HepG2 (cell line): Measurements from ENCODE around the gene PCDHA7. TPM values are rescaled to one million over a fixed set of nuclear protein-coding genes. Genes with fewer than 3 reads are reported as not detected.

Experiments used
- ATAC-seq: fragments of 200-7000 bp; cut with Tn5 transposase; 3 replicates; pipeline ENCODE4 v1.9.1; 2020; ENCODE audit warnings: mild to moderate bottlenecking, moderate library complexity
- BruUV-seq: library from RNA; stranded (reverse); fragments of 400-500 nt; replicated peaks from 2 replicates; lab custom pipeline; 2021; lab: Mats Ljungman, UMichigan
- CTCF ChIA-PET: fragments of 300-600 bp; formaldehyde crosslinking; extraction: SDS; loops from one replicate; lab custom pipeline; 2021; ENCODE audit warnings: low total read pairs, inconsistent platforms, low intra/inter-chr PET ratio; lab: Yijun Ruan, JAX
- POLR2A ChIA-PET: fragments of 350-600 bp; sonication (Branson Sonifier 250); formaldehyde crosslinking; loops from one replicate; lab custom pipeline; 2020; ENCODE audit warnings: antibody characterized with exemption, inconsistent platforms; lab: Yijun Ruan, JAX
- DNase-seq: peaks from one replicate; pipeline ENCODE4 v3.0.0-alpha.2; 2015; ENCODE audit warnings: low spot score
- FAIRE-seq: peaks from 3 replicates; lab custom pipeline; 2011; peaks lifted over from hg19 to GRCh38; lab: Jason Lieb, UNC
- H2AFZ ChIP-seq: one replicate; pipeline ENCODE4 v1.6.1; 2011; ENCODE audit warnings: low read length, inconsistent platforms
- H3K27ac ChIP-seq: fragments of 300-600 bp; 3 replicates; pipeline ENCODE4 v1.8.0; 2011; ENCODE audit warnings: mixed run types, mild to moderate bottlenecking, mixed read lengths, low read length, inconsistent platforms; ENCODE audit not compliant: insufficient read depth; ENCODE audit errors: extremely low read length
- H3K27me3 ChIP-seq, 2 experiments: fragments of 200-600 bp in 1 of 2; 2 replicates in 1 of 2; 3 replicates in 1 of 2; pipeline versions ENCODE4 v1.6.0 to v1.8.0; 2011; ENCODE audit warnings: low read length in 2 of 2, mild to moderate bottlenecking in 2 of 2, moderate library complexity in 2 of 2, inconsistent platforms in 1 of 2; ENCODE audit not compliant: insufficient read depth in 2 of 2, control insufficient read depth in 1 of 2
- H3K36me3 ChIP-seq, 2 experiments: fragments of 200-600 bp in 1 of 2; replicated peaks in 1 of 2; 2 replicates in 1 of 2; 3 replicates in 1 of 2; pipeline versions ENCODE4 v1.5.1 to v1.8.0; 2011; ENCODE audit warnings: low read length in 2 of 2, inconsistent platforms in 1 of 2; ENCODE audit not compliant: insufficient read depth in 2 of 2, control insufficient read depth in 1 of 2
- H3K4me1 ChIP-seq: 2 replicates; pipeline ENCODE4 v1.5.1; 2012; ENCODE audit warnings: low read length, inconsistent platforms; ENCODE audit not compliant: insufficient read depth
- H3K4me2 ChIP-seq: 2 replicates; pipeline ENCODE4 v1.6.0; 2011; ENCODE audit warnings: low read depth, low read length, inconsistent platforms
- H3K4me3 ChIP-seq, 3 experiments: fragments of 200-600 bp in 1 of 3; sonication (generic), shearing (Covaris generic) in 1 of 3; replicated peaks in 1 of 3; 2 replicates each; pipeline ENCODE4 v1.5.1; 2011 to 2016; ENCODE audit warnings: low read length in 3 of 3, inconsistent platforms in 2 of 3, low read depth in 2 of 3, mild to moderate bottlenecking in 2 of 3, control low read depth in 1 of 3, mixed read lengths in 1 of 3; ENCODE audit not compliant: insufficient read depth in 1 of 3
- H3K79me2 ChIP-seq: one replicate; pipeline ENCODE4 v1.6.1; 2011; ENCODE audit warnings: low read length, inconsistent platforms; ENCODE audit not compliant: insufficient read depth
- H3K9ac ChIP-seq: 2 replicates; pipeline ENCODE4 v1.6.0; 2011; ENCODE audit warnings: mild to moderate bottlenecking, low read depth, low read length, inconsistent platforms; ENCODE audit not compliant: insufficient read depth
- H3K9me3 ChIP-seq: 2 replicates; pipeline ENCODE4 v1.5.1; 2012; ENCODE audit warnings: mild to moderate bottlenecking, low read length
- H4K20me1 ChIP-seq: 2 replicates; pipeline ENCODE4 v1.6.0; 2011; ENCODE audit warnings: inconsistent platforms, mild to moderate bottlenecking, low read length, moderate library complexity; ENCODE audit not compliant: insufficient read depth
- CTCF ChIP-seq: sonication (generic); formaldehyde crosslinking; IDR thresholded peaks from 2 replicates; pipeline ENCODE4 v1.5.0; 2020; ENCODE audit warnings: mild to moderate bottlenecking, missing genetic modification reagents, moderate library complexity
- POLR2AphosphoS2 ChIP-seq: IDR thresholded peaks from 2 replicates; pipeline ENCODE4 v1.6.1; 2011; ENCODE audit warnings: low read depth, low read length, improper control_type of control experiment
- STAG1 ChIP-seq: sonication (generic); formaldehyde crosslinking; IDR thresholded peaks from 2 replicates; pipeline ENCODE4 v1.4.0; 2020; ENCODE audit warnings: missing genetic modification reagents
- THAP8 ChIP-seq: sonication (generic); formaldehyde crosslinking; IDR thresholded peaks from 2 replicates; pipeline ENCODE4 v1.5.1; 2020; ENCODE audit warnings: missing genetic modification reagents, mild to moderate bottlenecking, borderline replicate concordance
- TOPORS ChIP-seq: sonication (generic); formaldehyde crosslinking; IDR thresholded peaks from 2 replicates; pipeline ENCODE4 v1.8.0; 2023; ENCODE audit warnings: mild to moderate bottlenecking, missing genetic modification reagents
- WGBS: methylation state at CpG from one replicate; pipeline ENCODE4 v1.1.6; 2017; ENCODE audit warnings: low lambda C conversion rate; 5-methylcytosine and 5-hydroxymethylcytosine counted together
- in situ Hi-C: cut with HindIII; loops from 2 replicates; pipeline ENCODE4 v1.10.0; 2017; ENCODE audit warnings: low pct_unique_long_range_greater_than_20kb; ENCODE audit not compliant: extremely low pct_ligation_motif_present
- intact Hi-C: fragments of 100-400 bp; cut with micrococcal nuclease; formaldehyde crosslinking; loops from one replicate; pipeline ENCODE4 v1.10.0; 2022; ENCODE audit not compliant: unreplicated experiment
- polyA plus RNA-seq, 8 experiments: library from polyadenylated mRNA; depleted of rRNA in 3 of 8; stranded (reverse) in 7 of 8; unstranded in 1 of 8; fragments of >200 nt; fragmentation: Illumina TruSeq in 4 of 8; extraction: Trizol in 4 of 8; gene quantifications; 2 replicates each; pipeline versions ENCODE4 v1.2.1 to v1.2.3, GENCODE V29; 2011 to 2016; ENCODE audit warnings: low read depth in 4 of 8, missing spikeins in 1 of 8, mixed read lengths in 1 of 8; ENCODE audit not compliant: insufficient read depth in 1 of 8
- total RNA-seq, 5 experiments: library from RNA; depleted of rRNA; stranded (reverse); fragments of >200 nt; fragmentation: Illumina TruSeq; extraction: Trizol; gene quantifications; 2 replicates each; pipeline ENCODE4 v1.2.3, GENCODE V29; 2016; ENCODE audit warnings: low read depth in 1 of 5

Gene PCDHA7
- total and polyA plus RNA-seq, 2 of the 13 experiments (the other 11 are each of a cell fraction or from before 2014, with no cell fraction given) = 0.49 to 0.53 TPM

GRCh38 chr5:140881889-140882590 lies 48.0 kb downstream of the PCDHA7 start, which contains the start of gene PCDHA13:
PCDHA13 (plus strand) TSS chr5:140882124; CDS start chr5:140882269, 145 bp downstream.
- no peak within 1 kb of the TSS for H3K9ac ChIP-seq
- H3K9me3 ChIP-seq = no peaks in the 10 kb centered on the region
- intact Hi-C loops = loop anchor here (1.0 kb wide), 1 partner anchor 159 kb away; no protein-coding TSS in a partner anchor
- FAIRE-seq (no peak), DNase-seq (no peak), ATAC-seq (no peak)
- H3K36me3 ChIP-seq = no peaks in the 10 kb centered on the region
- ChIA-PET POLR2A (no interaction called here), CTCF (interaction anchor here (1.1 to 1.5 kb wide), 3 partner anchors 158 to 159 kb away, joined by 3 to 6 read pairs (median 3); no protein-coding TSS in a partner anchor)
- 74% methylated on average over 29 of the region's 35 CpGs for WGBS
- no TSS peak for BruUV-seq
- no peaks in the 10 kb centered on the region for H3K4me1 ChIP-seq
- no peaks in the 10 kb centered on the region for H3K27me3 ChIP-seq
- H3K27ac ChIP-seq = no peak within 1 kb of the TSS
- in situ Hi-C loops = no loop called here
- no peak within 1 kb of the TSS for H3K4me3 ChIP-seq
- no peak within 1 kb of the TSS for H3K4me2 ChIP-seq
- H4K20me1 ChIP-seq = no peaks in the 10 kb centered on the region
- TF ChIP-seq CTCF (CRISPR knock-in tag) = peak; percentile 40
- no peak for TF ChIP-seq POLR2AphosphoS2
- peak; percentile 39; the same call in 1 of the 2 replicates for TF ChIP-seq STAG1 (CRISPR knock-in tag)
- H2AFZ ChIP-seq = no peak within 1 kb of the TSS
- no peaks in the 10 kb centered on the region for H3K79me2 ChIP-seq

GRCh38 chr5:140882591-140882899 lies 48.5 kb downstream of the PCDHA7 start:
- CTCF ChIA-PET = interaction anchor here (1.1 to 1.5 kb wide), 2 partner anchors 158 to 159 kb away, joined by 3 to 6 read pairs; no protein-coding TSS in a partner anchor
- no peak overlapping the region for H3K4me3 ChIP-seq
- FAIRE-seq = no peak

More at GRCh38 chr5:140882591-140882899, 48.5 kb downstream of the PCDHA7 start:
- H3K4me2 ChIP-seq = no peak overlapping the region
- no peaks in the 10 kb centered on the region for H3K27me3 ChIP-seq
- no peak overlapping the region for H3K27ac ChIP-seq
- H4K20me1 ChIP-seq = no peaks in the 10 kb centered on the region
- TF ChIP-seq THAP8 (CRISPR knock-in tag) (no peak), STAG1 (CRISPR knock-in tag) (peak; percentile 29), TOPORS (CRISPR knock-in tag) (no peak), CTCF (CRISPR knock-in tag) (peak; percentile 28; the same call in 1 of the 2 replicates)
- no peaks in the 10 kb centered on the region for H3K9me3 ChIP-seq
- BruUV-seq = no TSS peak
- intact Hi-C loops (loop anchor here (1.0 kb wide), 1 partner anchor 159 kb away; no protein-coding TSS in a partner anchor), in situ Hi-C loops (no loop called here)
- H3K79me2 ChIP-seq = no peaks in the 10 kb centered on the region
- POLR2A ChIA-PET = no interaction called here
- H2AFZ ChIP-seq = no peak overlapping the region
- DNase-seq (no peak), ATAC-seq (no peak)
- no peaks in the 10 kb centered on the region for H3K4me1 ChIP-seq
- 54% methylated on average over 12 of the region's 12 CpGs for WGBS
- H3K9ac ChIP-seq = no peak overlapping the region
- no peaks in the 10 kb centered on the region for H3K36me3 ChIP-seq
